SK-N-SH (cell line): Measurements from ENCODE around the gene NEK5. TPM values are rescaled to one million over a fixed set of nuclear protein-coding genes. Genes with fewer than 3 reads are reported as not detected.

Experiments
- CTCF ChIA-PET: fragments of 300-600, 350-600 bp; formaldehyde crosslinking; extraction: SDS; loops from one replicate; lab custom pipeline; 2021; lab: Yijun Ruan, JAX
- POLR2A ChIA-PET: fragments of 350-600 bp; sonication (Branson Sonifier 250); formaldehyde crosslinking; extraction: SDS; loops from one replicate; lab custom pipeline; 2020; ENCODE audit warnings: antibody characterized with exemption, inconsistent platforms; lab: Yijun Ruan, JAX
- DNase-seq: peaks from one replicate; pipeline ENCODE4 v3.0.0; 2012
- H2AFZ ChIP-seq: fragments of 200-600 bp; sonication (generic); 2 replicates; pipeline ENCODE4 v1.8.1; 2016; ENCODE audit warnings: antibody characterized with exemption, mild to moderate bottlenecking, low read depth
- H3F3A ChIP-seq: fragments of 200-600 bp; sonication (generic); replicated peaks from 2 replicates; pipeline ENCODE3; 2016; ENCODE audit warnings: antibody characterized with exemption, mild to moderate bottlenecking; ENCODE audit not compliant: insufficient read depth
- H3K27ac ChIP-seq, 2 experiments: fragments of 200-500 bp in 1 of 2; fragments of 200-600 bp in 1 of 2; sonication (Bioruptor generic) in 1 of 2; sonication (generic), shearing (Covaris generic) in 1 of 2; 2 replicates each; pipeline versions ENCODE4 v1.5.1 to v1.6.1; 2014 to 2016; ENCODE audit warnings: low read depth in 2 of 2, inconsistent platforms in 1 of 2, low read length in 1 of 2, mild to moderate bottlenecking in 1 of 2, mixed read lengths in 1 of 2
- H3K27me3 ChIP-seq: fragments of 200-600 bp; sonication (generic), shearing (Covaris generic); 2 replicates; pipeline ENCODE4 v1.6.1; 2016; ENCODE audit warnings: mixed run types; ENCODE audit not compliant: insufficient read depth
- H3K36me3 ChIP-seq, 2 experiments: fragments of 200-500 bp in 1 of 2; fragments of 200-600 bp in 1 of 2; sonication (Bioruptor generic) in 1 of 2; sonication (generic) in 1 of 2; replicated peaks in 1 of 2; 2 replicates each; pipeline versions ENCODE3 to v1.5.1; 2014 to 2016; ENCODE audit warnings: low read length in 1 of 2, mild to moderate bottlenecking in 1 of 2; ENCODE audit not compliant: insufficient read depth in 2 of 2, control insufficient read depth in 1 of 2
- H3K4me1 ChIP-seq, 2 experiments: fragments of 200-500 bp in 1 of 2; fragments of 200-600 bp in 1 of 2; sonication (Bioruptor generic) in 1 of 2; sonication (generic), shearing (Covaris generic) in 1 of 2; 2 replicates each; pipeline versions ENCODE4 v1.5.1 to v1.6.1; 2014 to 2016; ENCODE audit warnings: low read depth in 1 of 2, low read length in 1 of 2, mixed run types in 1 of 2; ENCODE audit not compliant: insufficient read depth in 2 of 2, control insufficient read depth in 1 of 2
- H3K4me2 ChIP-seq: fragments of 200-600 bp; sonication (generic), shearing (Covaris generic); 2 replicates; pipeline ENCODE4 v1.6.1; 2017; ENCODE audit warnings: mixed run types
- H3K4me3 ChIP-seq, 2 experiments: fragments of 200-500 bp in 1 of 2; fragments of 200-600 bp in 1 of 2; sonication (Bioruptor generic) in 1 of 2; sonication (generic), shearing (Covaris generic) in 1 of 2; 2 replicates each; pipeline versions ENCODE4 v1.5.1 to v1.8.1; 2014 to 2016; ENCODE audit warnings: low read depth in 2 of 2, inconsistent platforms in 1 of 2, low read length in 1 of 2, mild to moderate bottlenecking in 1 of 2, mixed read lengths in 1 of 2, moderate library complexity in 1 of 2
- H3K79me2 ChIP-seq: fragments of 200-600 bp; sonication (generic); 2 replicates; pipeline ENCODE4 v1.8.1; 2017; ENCODE audit warnings: mild to moderate bottlenecking; ENCODE audit not compliant: insufficient read depth
- H3K9ac ChIP-seq: fragments of 200-600 bp; sonication (generic); 2 replicates; pipeline ENCODE4 v1.6.1; 2017; ENCODE audit warnings: mixed run types
- H3K9me2 ChIP-seq: fragments of 200-600 bp; sonication (generic); 2 replicates; pipeline ENCODE4 v1.6.1; 2017; ENCODE audit warnings: mixed run types
- H3K9me3 ChIP-seq: fragments of 200-600 bp; sonication (generic); 2 replicates; pipeline ENCODE4 v1.6.1; 2017; ENCODE audit warnings: mixed run types, mild to moderate bottlenecking, moderate library complexity
- H4K20me1 ChIP-seq: fragments of 200-600 bp; sonication (generic); 2 replicates; pipeline ENCODE4 v1.6.1; 2017; ENCODE audit warnings: mild to moderate bottlenecking, mixed run types; ENCODE audit not compliant: insufficient read depth
- CHD2 ChIP-seq: fragments of 150-350 bp; IDR thresholded peaks from 2 replicates; pipeline ENCODE4 v1.6.1; 2018; ENCODE audit warnings: low read length; ENCODE audit not compliant: partially characterized antibody
- CTCF ChIP-seq: fragments of 200-600 bp; sonication (generic); IDR thresholded peaks from 2 replicates; pipeline ENCODE4 v1.6.1; 2017; ENCODE audit warnings: antibody characterized with exemption, mild to moderate bottlenecking, moderate library complexity
- ELF1 ChIP-seq: IDR thresholded peaks from 2 replicates; pipeline ENCODE4 v1.4.0; 2012
- EP300 ChIP-seq, 2 experiments: IDR thresholded peaks; 2 replicates each; pipeline versions ENCODE4 v1.4.0 to v1.6.1; 2012; ENCODE audit warnings: borderline replicate concordance in 1 of 2, low read depth in 1 of 2, low read length in 1 of 2
- FOSL2 ChIP-seq: IDR thresholded peaks from 2 replicates; pipeline ENCODE4 v1.4.0; 2012; ENCODE audit warnings: low read depth, mild to moderate bottlenecking, moderate library complexity, borderline replicate concordance
- FOXM1 ChIP-seq: IDR thresholded peaks from 2 replicates; pipeline ENCODE4 v1.4.0; 2012; ENCODE audit warnings: low read depth, mild to moderate bottlenecking
- GATA2 ChIP-seq: sonication (generic); formaldehyde crosslinking; IDR thresholded peaks from 2 replicates; pipeline ENCODE4 v1.5.0; 2020; ENCODE audit warnings: mild to moderate bottlenecking, missing genetic modification reagents
- JUND ChIP-seq: IDR thresholded peaks from 2 replicates; pipeline ENCODE4 v1.4.0; 2012
- MEF2A ChIP-seq: IDR thresholded peaks from 2 replicates; pipeline ENCODE4 v1.4.0; 2012; ENCODE audit warnings: low read depth, borderline replicate concordance
- POLR2AphosphoS5 ChIP-seq: IDR thresholded peaks from 2 replicates; pipeline ENCODE4 v1.6.1; 2012; ENCODE audit warnings: low read depth, low read length
- RAD21 ChIP-seq: IDR thresholded peaks from 2 replicates; pipeline ENCODE4 v1.6.1; 2012; ENCODE audit warnings: mild to moderate bottlenecking, low read length
- RFX5 ChIP-seq: IDR thresholded peaks from 2 replicates; pipeline ENCODE4 v1.6.1; 2012; ENCODE audit warnings: mild to moderate bottlenecking, improper control_type of control experiment, low read length
- RXRA ChIP-seq: IDR thresholded peaks from 2 replicates; pipeline ENCODE4 v1.4.0; 2012; ENCODE audit warnings: low read depth, mild to moderate bottlenecking, borderline replicate concordance
- SIN3A ChIP-seq: IDR thresholded peaks from 2 replicates; pipeline ENCODE4 v1.6.1; 2012; ENCODE audit warnings: low read depth, mild to moderate bottlenecking, low read length, moderate library complexity, borderline replicate concordance
- SMC3 ChIP-seq: IDR thresholded peaks from 2 replicates; pipeline ENCODE4 v1.6.1; 2012; ENCODE audit warnings: low read depth, low read length, improper control_type of control experiment
- TAF1 ChIP-seq: IDR thresholded peaks from 2 replicates; pipeline ENCODE4 v1.6.1; 2012; ENCODE audit warnings: low read depth, mild to moderate bottlenecking, low read length, moderate library complexity, borderline replicate concordance
- TCF12 ChIP-seq: IDR thresholded peaks from 2 replicates; pipeline ENCODE4 v1.4.0; 2012
- USF2 ChIP-seq: fragments of 150-350 bp; IDR thresholded peaks from 2 replicates; pipeline ENCODE4 v1.6.1; 2017; ENCODE audit warnings: antibody characterized with exemption, low read length, low read depth, borderline replicate concordance
- YY1 ChIP-seq: IDR thresholded peaks from 2 replicates; pipeline ENCODE4 v1.4.0; 2012; ENCODE audit warnings: low read depth, mild to moderate bottlenecking
- WGBS: methylation state at CpG from one replicate; pipeline ENCODE4 v1.1.6; 2017; ENCODE audit warnings: low lambda C conversion rate; 5-methylcytosine and 5-hydroxymethylcytosine counted together
- polyA plus RNA-seq, 3 experiments: library from polyadenylated mRNA; depleted of rRNA; stranded (reverse); fragments of >200 nt; gene quantifications; 2 replicates each; pipeline ENCODE4 v1.2.3, GENCODE V29; 2012
- TF ChIP-seq, protein P1 (sequence below): IDR thresholded peaks from 2 replicates; pipeline ENCODE4 v1.4.0; 2012; ENCODE audit warnings: low read depth

The NEK5 gene
- polyA plus RNA-seq, 1 of the 3 experiments (the other 2 are of a cell fraction): 0.07 TPM

DNA sequence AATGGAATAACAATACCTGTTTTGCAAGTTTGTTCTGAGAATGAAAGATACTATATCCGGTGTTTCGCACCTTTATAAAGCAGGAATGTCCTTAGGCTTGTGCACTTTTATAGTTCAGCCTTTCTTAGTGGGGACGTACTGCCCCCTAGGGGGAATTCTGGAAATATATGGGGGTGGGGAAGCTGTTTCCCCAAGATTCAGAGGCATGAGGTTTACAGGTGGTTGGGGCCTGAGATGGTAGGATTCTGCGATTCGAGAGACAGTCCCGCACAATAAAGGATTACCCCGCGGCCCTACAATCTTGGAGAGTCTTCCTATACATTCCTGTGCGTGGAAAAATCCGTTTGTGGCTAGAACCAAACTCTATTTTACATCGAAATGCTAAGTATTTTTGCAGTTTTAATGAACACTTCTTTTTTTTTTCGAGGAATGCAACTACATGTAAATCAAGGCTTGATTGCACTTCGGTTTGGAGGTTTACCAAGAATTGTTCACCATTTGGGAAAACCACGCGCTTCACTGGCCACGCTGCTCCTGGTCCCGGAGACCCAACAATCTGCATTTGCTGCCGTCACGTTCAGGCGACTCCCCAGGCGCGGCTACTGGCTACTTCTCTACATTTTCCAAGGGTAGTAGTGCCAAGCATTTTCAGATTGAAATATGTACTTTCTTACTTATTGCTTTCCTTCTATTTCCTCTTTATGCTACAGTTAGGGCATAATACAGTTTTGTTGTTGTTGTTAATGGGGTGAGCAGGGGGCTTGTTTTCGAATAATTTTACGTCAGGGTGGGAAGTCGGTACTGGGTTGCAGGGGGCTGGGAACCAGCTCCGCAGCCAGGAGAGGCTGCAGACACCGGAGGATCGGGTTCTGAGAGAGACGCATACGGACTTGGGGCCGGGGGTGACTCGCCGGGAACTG is 830 bp downstream of the NEK5 start (continued):
- TF ChIP-seq EP300 (IDR thresholded peaks at IDR 0.05; ENCODE audit: borderline replicate concordance in 1 of 2, low read depth in 1 of 2, low read length in 1 of 2) (no peak), USF2 (no peak), SMC3 (peak; percentile 61), SIN3A (no peak), CHD2 (peak; percentile 57), TAF1 (no peak), TCF12 (peak; percentile 16; the same call in 1 of the 2 replicates), MEF2A (no peak), YY1 (no peak), FOSL2 (no peak), GATA2 (no peak), JUND (no peak), FOXM1 (no peak), POLR2AphosphoS5 (no peak), RFX5 (no peak)
- TF ChIP-seq, protein P1, sequence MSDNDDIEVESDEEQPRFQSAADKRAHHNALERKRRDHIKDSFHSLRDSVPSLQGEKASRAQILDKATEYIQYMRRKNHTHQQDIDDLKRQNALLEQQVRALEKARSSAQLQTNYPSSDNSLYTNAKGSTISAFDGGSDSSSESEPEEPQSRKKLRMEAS: peak; percentile 49; the same call in 1 of the 2 replicates

GRCh38 chr13:52127378-52127777 is 1.5 kb downstream of the NEK5 start:
- Histone ChIP-seq H3K4me1 (peaks cover 0 to 11% of the 10 kb centered on the region in 2 experiments; a peak in 1 of 4 replicates), H3K27ac (no peak overlapping the region), H3K9ac (no peak overlapping the region), H3F3A (no peaks in the 10 kb centered on the region), H3K4me3 (no peak overlapping the region), H3K79me2 (no peaks in the 10 kb centered on the region), H3K27me3 (no peaks in the 10 kb centered on the region), H3K4me2 (peak overlapping the region; percentile 79; the same call in 1 of the 2 replicates), H4K20me1 (no peaks in the 10 kb centered on the region), H3K9me3 (no peaks in the 10 kb centered on the region), H3K9me2 (no peaks in the 10 kb centered on the region), H3K36me3 (peaks cover 15 to 16% of the 10 kb centered on the region in 2 experiments), H2AFZ (peak overlapping the region; percentile 69; the same call in 1 of the 2 replicates)
- DNase-seq: no peak
- TF ChIP-seq ELF1 (no peak), MEF2A (no peak), TAF1 (no peak), CTCF (no peak), RAD21 (no peak), RFX5 (no peak), TCF12 (no peak), GATA2 (no peak), EP300 (IDR thresholded peaks at IDR 0.05; ENCODE audit: borderline replicate concordance in 1 of 2, low read depth in 1 of 2, low read length in 1 of 2) (no peak), RXRA (no peak)
- TF ChIP-seq, protein P1: no peak
- 47% methylated on average over 6 of the region's 6 CpGs for WGBS
- POLR2A ChIA-PET: interaction anchor here (0.6 kb wide), 1 partner anchor 325 kb away, joined by 5 read pairs; no protein-coding TSS in a partner anchor
- CTCF ChIA-PET: interaction anchor here (0.7 to 5.2 kb wide), 47 partner anchors 10 to 1003 kb away, joined by 3 to 52 read pairs (median 4); partner anchors contain the start of genes ALG11, NEK3 and VPS36
